ENCODE measurements around the gene PLPP7. TPM values are rescaled to one million over a fixed set of nuclear protein-coding genes. Genes with fewer than 3 reads are reported as not detected.

Gene PLPP7
- total RNA-seq, 2 experiments from 2014 or later: 0.42 to 0.65 TPM

DNA sequence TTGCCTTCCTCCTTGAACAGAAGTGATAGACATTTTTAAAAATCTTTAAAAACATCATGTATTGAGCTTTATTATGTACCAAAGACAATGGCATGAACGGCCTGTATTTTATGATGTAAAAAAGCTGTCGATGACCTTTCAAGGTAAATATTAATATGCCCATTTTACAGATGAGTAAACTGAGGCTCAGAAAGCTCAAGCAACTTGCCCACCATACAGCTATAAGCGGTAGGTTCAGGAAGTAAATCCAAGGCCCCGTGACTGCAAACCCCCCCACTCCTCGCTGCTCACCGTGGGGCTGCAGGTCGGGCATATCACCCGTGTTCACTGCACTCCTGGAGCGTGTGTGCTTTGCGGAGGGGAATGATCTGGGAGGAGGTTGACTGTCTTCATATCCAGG lies 3.4 kb downstream of the PLPP7 start:
- POLR2A ChIA-PET: interaction anchor here (0.5 kb wide), 1 partner anchor 49 kb away, joined by 3 read pairs; no protein-coding TSS in a partner anchor
- no peak for ATAC-seq (ENCODE audit: low read depth)
- no peak for DNase-seq
- H3K9me3 Mint-ChIP-seq: no peaks in the 10 kb centered on the region
- peaks cover 4% of the 10 kb centered on the region for H3K27me3 Mint-ChIP-seq
- H3K27ac Mint-ChIP-seq: no peak overlapping the region
- no peak overlapping the region for H3K4me3 Mint-ChIP-seq
- H3K36me3 Mint-ChIP-seq: no peaks in the 10 kb centered on the region
- peaks cover 1% of the 10 kb centered on the region for H3K4me1 Mint-ChIP-seq

DNA sequence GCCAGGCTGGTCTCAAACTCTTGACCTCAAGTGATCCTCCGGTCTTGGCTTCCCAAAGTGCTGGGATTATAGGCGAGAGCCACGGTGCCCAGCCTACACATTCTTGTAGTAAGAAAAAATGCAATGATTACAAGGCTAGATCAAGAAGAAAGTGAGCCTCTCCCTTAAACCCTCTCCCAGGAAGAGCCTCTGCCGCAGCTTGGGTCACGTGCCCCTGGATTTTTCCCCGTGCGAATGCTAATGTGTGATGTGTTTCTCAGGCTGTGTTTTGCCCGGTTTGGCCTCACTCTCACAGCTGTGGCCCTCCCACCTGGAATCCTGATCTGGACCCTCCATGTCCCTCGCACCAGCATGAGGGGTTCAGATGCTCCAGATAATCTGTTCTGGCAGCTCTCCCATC lies 6.9 kb downstream of the PLPP7 start:
- ATAC-seq (ENCODE audit: low read depth) (no peak), DNase-seq (no peak)
- Mint-ChIP-seq H3K36me3 (no peaks in the 10 kb centered on the region), H3K9me3 (no peaks in the 10 kb centered on the region), H3K27ac (no peak overlapping the region), H3K4me3 (no peak overlapping the region), H3K4me1 (no peaks in the 10 kb centered on the region), H3K27me3 (peaks cover 4% of the 10 kb centered on the region)
- POLR2A ChIA-PET: no interaction called here

DNA sequence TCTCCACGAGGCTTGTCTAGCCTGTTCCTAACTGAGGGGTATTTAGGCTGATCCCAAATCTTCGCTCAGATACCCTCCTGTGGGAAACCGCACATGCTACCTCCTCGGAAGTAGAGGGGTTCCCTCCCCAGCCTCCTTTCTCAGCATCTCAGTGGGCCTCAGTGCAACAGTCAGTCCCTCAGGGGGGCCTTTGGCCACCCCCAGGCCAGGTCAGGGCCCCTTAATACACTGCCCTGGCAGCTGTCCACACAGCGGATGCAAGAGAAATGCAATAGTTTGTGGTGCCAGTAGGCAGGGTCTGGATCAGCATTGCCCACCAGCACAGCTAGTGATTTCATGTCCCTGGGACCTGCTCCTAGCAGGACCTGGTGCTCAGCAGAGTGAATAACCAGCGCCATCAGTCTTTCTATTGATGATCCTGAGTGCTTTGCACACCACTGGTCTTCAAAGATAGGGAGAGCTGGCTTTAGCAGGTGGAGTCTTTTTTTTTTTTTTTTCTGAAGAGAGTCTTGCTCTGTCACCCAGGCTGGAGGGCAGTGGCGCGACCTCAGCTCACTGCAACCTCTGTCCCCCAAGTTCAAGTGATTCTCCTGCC lies 7.5 kb downstream of the PLPP7 start:
- H3K9me3 Mint-ChIP-seq: no peaks in the 10 kb centered on the region
- POLR2A ChIA-PET: no interaction called here
- H3K4me3 Mint-ChIP-seq: no peak overlapping the region
- no peak overlapping the region for H3K27ac Mint-ChIP-seq
- no peaks in the 10 kb centered on the region for H3K36me3 Mint-ChIP-seq
- no peak for DNase-seq
- H3K4me1 Mint-ChIP-seq: no peaks in the 10 kb centered on the region
- ATAC-seq (ENCODE audit: low read depth): no peak
- peaks cover 4% of the 10 kb centered on the region for H3K27me3 Mint-ChIP-seq

- POLR2A ChIA-PET: no interaction called here
- no peaks in the 10 kb centered on the region for H3K4me1 Mint-ChIP-seq
- no peaks in the 10 kb centered on the region for H3K9me3 Mint-ChIP-seq
- no peak overlapping the region for H3K27ac Mint-ChIP-seq
- peaks cover 4% of the 10 kb centered on the region for H3K27me3 Mint-ChIP-seq
- no peaks in the 10 kb centered on the region for H3K36me3 Mint-ChIP-seq
- H3K4me3 Mint-ChIP-seq: no peak overlapping the region
- ATAC-seq (ENCODE audit: low read depth) (no peak), DNase-seq (no peak)
These were observed 8.4 kb downstream of the PLPP7 start for GRCh38 chr9:131297903-131298302.

DNA sequence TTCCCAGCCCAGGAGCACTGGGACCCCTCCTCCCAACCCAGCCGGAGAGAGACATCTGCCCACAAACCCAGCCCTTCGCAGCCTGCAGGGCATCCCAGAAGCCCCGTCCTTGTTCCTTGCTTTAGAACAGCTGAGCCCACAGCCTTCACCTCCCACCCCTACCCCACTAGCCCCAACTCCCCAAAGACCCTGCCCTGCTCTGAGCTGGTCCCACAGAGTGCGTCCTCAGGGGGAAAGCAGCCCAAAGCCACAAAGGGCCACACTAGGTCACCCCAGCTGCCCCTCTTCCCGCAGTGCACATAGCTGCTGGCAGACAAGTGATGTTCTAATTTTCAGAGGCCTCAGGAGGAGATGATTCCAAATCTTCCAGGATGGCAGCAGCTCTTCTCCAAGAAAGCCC lies 8.8 kb downstream of the PLPP7 start:
- no peaks in the 10 kb centered on the region for H3K36me3 Mint-ChIP-seq
- POLR2A ChIA-PET: no interaction called here
- H3K27ac Mint-ChIP-seq: no peak overlapping the region
- no peaks in the 10 kb centered on the region for H3K4me1 Mint-ChIP-seq
- peaks cover 4% of the 10 kb centered on the region for H3K27me3 Mint-ChIP-seq
- ATAC-seq (ENCODE audit: low read depth) (no peak), DNase-seq (no peak)
- H3K9me3 Mint-ChIP-seq: no peaks in the 10 kb centered on the region
- no peak overlapping the region for H3K4me3 Mint-ChIP-seq

DNA sequence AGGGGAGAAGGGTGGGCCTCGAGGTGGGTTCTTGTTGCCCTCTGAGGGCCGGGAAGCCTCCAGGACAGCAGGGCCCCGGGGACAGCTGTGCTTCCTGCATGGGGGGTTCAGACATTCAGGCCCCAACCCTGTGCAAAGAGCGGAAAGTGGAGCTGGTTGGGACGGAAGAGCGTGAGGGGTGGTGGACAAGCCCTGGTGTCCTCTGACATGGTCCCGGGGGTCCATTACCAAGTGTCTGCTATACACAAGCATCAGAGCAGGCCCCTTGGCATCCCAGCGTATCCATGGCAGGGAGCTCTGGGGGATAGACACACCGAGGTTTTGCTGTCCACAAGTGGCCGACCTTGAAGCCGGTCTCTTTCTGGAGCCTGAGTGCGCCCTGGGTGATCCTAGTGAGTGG lies 9.3 kb downstream of the PLPP7 start:
- H3K4me1 Mint-ChIP-seq: no peaks in the 10 kb centered on the region
- H3K36me3 Mint-ChIP-seq: no peaks in the 10 kb centered on the region
- ATAC-seq (ENCODE audit: low read depth) (no peak), DNase-seq (no peak)
- no peaks in the 10 kb centered on the region for H3K9me3 Mint-ChIP-seq
- H3K27ac Mint-ChIP-seq: no peak overlapping the region
- POLR2A ChIA-PET: no interaction called here
- H3K4me3 Mint-ChIP-seq: no peak overlapping the region
- peaks cover 4% of the 10 kb centered on the region for H3K27me3 Mint-ChIP-seq

DNA sequence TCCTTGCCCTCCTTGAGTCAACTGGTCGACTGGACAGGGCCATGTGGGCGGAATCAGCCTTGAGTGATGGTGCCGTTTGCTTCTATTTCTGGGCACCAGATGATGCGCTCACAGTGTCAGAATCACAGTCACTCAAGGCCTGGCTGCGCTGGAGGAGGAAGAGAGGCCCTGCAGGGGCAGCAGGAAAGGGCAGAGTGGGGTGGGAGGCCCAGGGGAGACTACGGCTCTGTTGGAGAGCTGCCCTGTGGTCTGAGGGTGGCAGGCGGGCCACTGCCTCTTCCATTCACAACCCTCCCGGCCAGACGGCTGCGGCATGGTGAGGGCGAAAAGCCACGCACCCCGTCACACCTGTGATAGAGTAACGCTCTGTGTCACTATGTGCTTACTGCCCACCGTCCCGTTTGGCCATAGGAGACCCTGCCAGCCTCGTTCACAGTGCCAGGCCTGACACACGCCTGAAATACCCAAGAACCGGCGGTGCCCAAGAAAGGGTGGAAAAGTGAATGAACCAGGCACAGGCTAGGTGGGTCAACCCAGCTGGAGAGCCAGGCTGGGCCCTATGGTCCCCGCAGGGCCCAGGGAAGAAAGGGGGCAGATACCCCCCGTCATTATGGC lies 9.9 kb downstream of the PLPP7 start:
- peaks cover 4% of the 10 kb centered on the region for H3K27me3 Mint-ChIP-seq
- H3K27ac Mint-ChIP-seq: no peak overlapping the region
- DNase-seq (no peak), ATAC-seq (ENCODE audit: low read depth) (no peak)
- POLR2A ChIA-PET: no interaction called here
- H3K4me1 Mint-ChIP-seq: no peaks in the 10 kb centered on the region
- H3K4me3 Mint-ChIP-seq: no peak overlapping the region
- no peaks in the 10 kb centered on the region for H3K9me3 Mint-ChIP-seq
- no peaks in the 10 kb centered on the region for H3K36me3 Mint-ChIP-seq

DNA sequence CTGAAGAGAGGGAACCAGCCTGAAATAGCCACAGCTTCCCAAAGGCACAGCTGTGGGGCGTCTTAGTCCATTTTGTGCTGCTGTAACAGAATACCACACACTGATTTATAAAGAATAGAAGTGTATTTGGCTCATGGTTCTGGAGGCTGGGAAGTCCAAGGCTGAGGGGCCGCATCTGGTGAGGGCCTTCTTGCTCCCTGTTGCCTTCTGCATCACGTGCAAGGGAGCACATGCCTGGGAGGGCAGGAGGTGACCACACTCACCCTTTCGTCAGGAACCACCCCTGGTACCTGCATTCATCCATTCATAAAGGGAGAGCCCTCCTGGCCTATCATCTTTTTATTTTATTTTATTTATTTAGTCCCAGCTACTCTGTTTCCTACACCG lies 10.4 kb downstream of the PLPP7 start:
- H3K27ac Mint-ChIP-seq: no peak overlapping the region
- H3K4me1 Mint-ChIP-seq: no peaks in the 10 kb centered on the region
- no peaks in the 10 kb centered on the region for H3K36me3 Mint-ChIP-seq
- POLR2A ChIA-PET: no interaction called here
- no peak for ATAC-seq (ENCODE audit: low read depth)
- DNase-seq: no peak
- H3K9me3 Mint-ChIP-seq: no peaks in the 10 kb centered on the region
- peaks cover 4% of the 10 kb centered on the region for H3K27me3 Mint-ChIP-seq
- no peak overlapping the region for H3K4me3 Mint-ChIP-seq

DNA sequence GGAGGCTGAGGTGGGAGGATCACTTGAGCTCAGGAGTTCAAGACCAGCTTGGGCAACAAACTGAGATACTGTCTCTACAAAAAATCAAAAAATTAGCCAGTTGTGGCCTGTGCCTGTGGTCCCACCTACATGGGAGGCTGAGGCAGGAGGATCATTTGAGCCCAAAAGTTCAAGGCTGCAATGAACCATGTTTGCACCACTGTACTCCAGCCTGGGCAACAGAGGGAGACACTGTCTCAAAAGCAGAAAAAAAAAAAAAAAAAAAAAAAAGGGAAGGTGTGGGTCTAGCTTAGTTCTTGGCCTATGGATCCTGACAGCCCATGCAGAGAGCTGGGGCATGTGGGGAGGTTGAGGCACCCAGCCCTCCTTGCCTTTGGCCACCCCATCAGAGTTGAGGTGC lies 10.9 kb downstream of the PLPP7 start:
- Mint-ChIP-seq H3K9me3 (no peaks in the 10 kb centered on the region), H3K27ac (no peak overlapping the region), H3K36me3 (no peaks in the 10 kb centered on the region), H3K27me3 (peaks cover 6% of the 10 kb centered on the region), H3K4me1 (no peaks in the 10 kb centered on the region), H3K4me3 (no peak overlapping the region)
- DNase-seq: no peak
- ATAC-seq (ENCODE audit: low read depth): no peak
- POLR2A ChIA-PET: no interaction called here

- no peak overlapping the region for H3K27ac Mint-ChIP-seq
- POLR2A ChIA-PET: no interaction called here
These were observed 12.9 kb downstream of the PLPP7 start for GRCh38 chr9:131302244-131303075.

GRCh38 chr9:131303381-131304321 lies 14.1 kb downstream of the PLPP7 start:
- H3K9me3 Mint-ChIP-seq: no peaks in the 10 kb centered on the region
- H3K36me3 Mint-ChIP-seq: no peaks in the 10 kb centered on the region
- POLR2A ChIA-PET: no interaction called here
- ATAC-seq (ENCODE audit: low read depth): no peak
- H3K27ac Mint-ChIP-seq: no peak overlapping the region
- no peak for DNase-seq
- H3K4me3 Mint-ChIP-seq: no peak overlapping the region
- H3K27me3 Mint-ChIP-seq: peaks cover 4% of the 10 kb centered on the region
- no peaks in the 10 kb centered on the region for H3K4me1 Mint-ChIP-seq

More at GRCh38 chr9:131302244-131303075, 12.9 kb downstream of the PLPP7 start:
- ATAC-seq (ENCODE audit: low read depth) (no peak), DNase-seq (no peak)
- peaks cover 4% of the 10 kb centered on the region for H3K27me3 Mint-ChIP-seq
- no peaks in the 10 kb centered on the region for H3K4me1 Mint-ChIP-seq
- H3K36me3 Mint-ChIP-seq: no peaks in the 10 kb centered on the region
- H3K4me3 Mint-ChIP-seq: no peak overlapping the region
- H3K9me3 Mint-ChIP-seq: no peaks in the 10 kb centered on the region

- ATAC-seq (ENCODE audit: low read depth): no peak
- peaks cover 2% of the 10 kb centered on the region for H3K4me1 Mint-ChIP-seq
- no peaks in the 10 kb centered on the region for H3K36me3 Mint-ChIP-seq
- H3K27ac Mint-ChIP-seq: no peak overlapping the region
- no peak overlapping the region for H3K4me3 Mint-ChIP-seq
- POLR2A ChIA-PET: no interaction called here
- H3K9me3 Mint-ChIP-seq: no peaks in the 10 kb centered on the region
- DNase-seq: no peak
- H3K27me3 Mint-ChIP-seq: peaks cover 4% of the 10 kb centered on the region
These were observed 15.3 kb downstream of the PLPP7 start for GRCh38 chr9:131304676-131305355.
